GM12873 (cell line): ENCODE results near the gene CADPS.

ENCODE experiments used
- TF ChIP-seq, protein P1 (sequence below): IDR thresholded peaks from 2 replicates; pipeline ENCODE4 v1.5.1; 2012; ENCODE audit warnings: low read depth, mild to moderate bottlenecking, moderate library complexity, low read length, control low read depth; ENCODE audit not compliant: insufficient read depth; ENCODE audit errors: missing control alignments

The CADPS gene

DNA sequence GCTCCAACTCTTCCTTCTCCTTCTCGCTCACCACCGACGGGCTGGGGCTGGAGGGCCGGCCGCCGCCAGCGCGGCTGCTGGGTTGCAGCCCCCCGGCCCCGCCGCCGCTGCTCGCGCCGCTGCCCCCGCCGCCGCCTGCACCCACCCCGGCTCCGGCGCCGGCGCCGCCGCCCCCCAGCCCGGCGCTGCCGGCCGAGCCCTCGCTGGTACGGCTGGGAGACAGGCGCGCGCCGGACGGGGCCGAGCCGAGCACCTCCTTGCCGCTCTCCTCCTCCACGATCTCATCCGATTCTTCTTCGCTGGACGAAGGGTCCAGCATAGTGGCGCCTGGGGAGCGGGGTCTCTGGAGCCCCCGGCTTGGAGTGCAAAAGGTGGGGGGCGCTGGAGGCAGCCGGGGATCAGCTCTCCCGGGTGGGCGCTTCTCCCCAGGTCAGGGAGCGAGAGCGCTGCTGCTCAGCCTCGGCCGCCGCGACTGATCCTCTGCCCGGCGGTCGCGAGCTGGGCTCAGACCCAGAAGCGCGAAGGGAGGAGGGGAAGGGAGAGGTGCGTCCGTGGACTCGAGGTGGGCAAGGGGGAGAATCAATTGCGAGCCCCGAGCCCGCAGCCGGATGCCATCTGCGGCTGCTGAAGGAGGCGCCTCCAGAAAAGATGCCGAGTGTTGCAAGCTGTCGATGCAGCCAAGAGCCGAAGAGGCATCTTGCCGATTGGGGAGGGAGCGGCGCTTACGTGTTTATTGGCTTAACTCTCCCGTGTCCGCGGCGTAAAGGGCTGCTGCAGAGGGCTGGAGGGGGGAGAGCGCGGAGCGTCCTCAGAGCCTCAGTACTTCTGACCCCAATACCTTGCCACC lies at the start of gene CADPS:
Gene CADPS, minus strand, starts transcription at position 706 of the 847 bp plus-strand sequence. Its CDS starts 387 bp downstream, at position 319.
- TF ChIP-seq, protein P1, sequence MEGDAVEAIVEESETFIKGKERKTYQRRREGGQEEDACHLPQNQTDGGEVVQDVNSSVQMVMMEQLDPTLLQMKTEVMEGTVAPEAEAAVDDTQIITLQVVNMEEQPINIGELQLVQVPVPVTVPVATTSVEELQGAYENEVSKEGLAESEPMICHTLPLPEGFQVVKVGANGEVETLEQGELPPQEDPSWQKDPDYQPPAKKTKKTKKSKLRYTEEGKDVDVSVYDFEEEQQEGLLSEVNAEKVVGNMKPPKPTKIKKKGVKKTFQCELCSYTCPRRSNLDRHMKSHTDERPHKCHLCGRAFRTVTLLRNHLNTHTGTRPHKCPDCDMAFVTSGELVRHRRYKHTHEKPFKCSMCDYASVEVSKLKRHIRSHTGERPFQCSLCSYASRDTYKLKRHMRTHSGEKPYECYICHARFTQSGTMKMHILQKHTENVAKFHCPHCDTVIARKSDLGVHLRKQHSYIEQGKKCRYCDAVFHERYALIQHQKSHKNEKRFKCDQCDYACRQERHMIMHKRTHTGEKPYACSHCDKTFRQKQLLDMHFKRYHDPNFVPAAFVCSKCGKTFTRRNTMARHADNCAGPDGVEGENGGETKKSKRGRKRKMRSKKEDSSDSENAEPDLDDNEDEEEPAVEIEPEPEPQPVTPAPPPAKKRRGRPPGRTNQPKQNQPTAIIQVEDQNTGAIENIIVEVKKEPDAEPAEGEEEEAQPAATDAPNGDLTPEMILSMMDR = no peak

DNA sequence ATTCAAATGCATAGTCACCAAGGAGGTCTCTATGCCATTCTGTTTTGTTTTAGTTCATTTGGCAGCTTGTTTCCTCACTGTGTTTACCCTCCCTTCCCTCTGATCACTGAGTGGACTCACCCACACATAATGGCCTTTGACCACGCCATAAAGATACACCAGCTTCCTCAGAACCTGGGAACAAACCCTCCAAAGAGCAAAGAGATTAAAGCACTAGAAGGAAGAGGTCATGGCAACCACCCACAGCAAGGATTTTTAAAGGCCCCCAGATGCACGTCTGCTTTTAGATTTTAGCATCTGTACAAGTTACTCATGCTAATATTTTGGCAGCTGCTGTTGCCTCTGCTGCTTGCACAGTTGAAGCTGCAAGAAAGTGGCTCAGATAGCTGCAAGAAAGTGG lies 47.9 kb upstream of the CADPS start:
- TF ChIP-seq, protein P1 = no peak

DNA sequence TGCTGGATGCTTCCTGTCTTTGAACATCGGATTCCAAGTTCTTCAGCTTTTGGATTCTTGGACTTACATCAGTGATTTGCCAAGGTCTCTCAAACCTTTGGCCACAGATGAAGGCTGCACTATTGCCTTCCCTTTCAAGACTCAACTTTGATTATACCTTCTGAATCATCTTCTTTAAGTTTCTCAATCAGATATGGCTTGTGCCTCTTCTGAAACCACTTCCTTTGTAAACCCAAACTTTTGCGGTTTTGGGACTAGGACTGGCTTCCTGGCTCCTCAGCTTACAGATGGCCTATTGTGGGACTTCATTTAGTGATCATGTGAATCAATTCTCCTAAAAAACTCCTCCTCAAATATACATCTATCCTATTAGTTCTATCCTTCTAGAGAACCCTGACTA lies 47.1 kb upstream of the CADPS start:
- TF ChIP-seq, protein P1 = no peak

DNA sequence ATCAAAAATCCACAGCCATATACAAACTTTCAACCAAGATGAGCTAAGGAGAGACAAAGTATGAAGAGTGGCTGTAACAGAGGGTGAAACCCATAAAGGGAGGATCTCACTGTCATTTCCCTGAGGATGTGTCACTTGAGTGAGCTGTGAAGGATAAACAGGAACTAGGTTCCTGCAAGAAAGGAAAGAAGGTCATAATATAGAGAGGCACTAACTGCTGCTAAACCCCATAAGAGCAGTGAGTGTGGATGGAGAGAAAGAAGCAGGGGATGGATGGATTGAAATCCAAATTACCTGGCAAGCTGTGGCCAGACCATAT lies 45.2 kb upstream of the CADPS start:
- TF ChIP-seq, protein P1 = no peak

DNA sequence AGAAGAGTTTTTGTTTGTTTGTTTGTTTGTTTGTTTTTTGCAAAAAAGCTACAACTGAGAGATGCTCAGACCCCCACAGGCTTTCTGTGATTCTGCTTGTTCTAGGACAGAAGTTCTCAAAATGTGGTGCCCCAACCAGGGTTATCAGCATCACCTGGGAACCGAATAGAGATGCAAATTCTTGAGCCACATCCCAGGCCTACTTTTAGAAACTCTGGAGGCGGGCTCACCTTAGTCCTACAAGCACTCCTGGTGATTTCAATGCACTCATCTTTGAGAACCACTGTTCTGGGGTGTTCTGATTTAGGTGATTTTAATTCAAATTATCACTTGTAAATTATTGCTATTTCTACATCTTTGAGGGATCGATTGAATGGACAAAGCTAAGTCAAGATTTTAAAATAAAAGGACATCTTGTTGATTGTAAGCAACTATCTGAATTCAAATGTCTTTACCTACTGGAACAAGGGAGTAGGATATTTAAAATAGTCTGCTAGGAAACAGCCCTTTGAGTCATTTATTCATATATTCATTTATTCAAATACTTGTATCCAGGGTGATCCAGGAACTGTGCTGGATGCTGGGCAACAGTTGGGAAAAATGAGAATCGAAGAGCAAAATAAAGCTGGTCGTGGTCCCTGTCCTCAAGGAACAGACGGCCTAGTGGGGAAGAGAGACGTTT lies 44.7 kb upstream of the CADPS start:
- TF ChIP-seq, protein P1 = no peak

DNA sequence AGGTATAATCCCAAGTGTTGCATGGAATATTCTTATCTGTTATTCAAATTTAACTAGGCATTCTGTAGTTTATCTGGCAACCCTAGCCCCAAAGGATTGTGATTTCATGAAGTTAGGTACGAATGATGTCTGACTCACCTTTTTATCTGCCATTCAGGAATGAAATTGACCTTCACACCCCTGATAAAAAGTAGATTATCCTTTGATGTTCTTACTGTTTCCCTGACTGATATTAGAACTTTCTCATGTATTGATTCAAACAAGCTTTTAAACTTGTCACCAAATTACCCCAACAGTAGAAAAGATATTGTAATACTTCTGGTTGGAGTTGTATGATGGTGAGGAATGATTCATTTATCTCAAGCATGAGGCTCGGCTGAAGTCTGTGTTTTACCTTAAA lies 43.6 kb upstream of the CADPS start:
- TF ChIP-seq, protein P1 = no peak

DNA sequence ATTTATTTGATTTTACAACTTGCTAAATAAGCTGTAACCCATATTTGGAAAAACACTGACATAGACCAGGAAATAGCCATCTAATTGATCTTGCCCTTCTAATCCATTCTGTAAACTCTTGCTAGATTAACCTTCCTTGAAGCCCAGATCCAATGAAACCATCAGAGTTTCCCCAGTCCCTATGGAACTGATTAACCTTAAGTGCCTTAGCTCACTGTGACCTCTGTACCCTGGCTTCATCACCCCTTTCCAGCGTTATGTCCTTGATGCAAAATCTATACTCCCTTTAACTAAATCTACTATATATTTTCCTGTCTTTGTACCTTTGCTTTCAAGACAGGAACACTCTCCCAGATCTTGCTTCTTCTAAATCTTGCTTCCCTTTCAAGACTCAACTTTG lies 42.9 kb upstream of the CADPS start:
- TF ChIP-seq, protein P1 = no peak
